SK-N-SH (cell line): ENCODE measurements around the gene MRPL9. TPM values are rescaled to one million over a fixed set of nuclear protein-coding genes. Genes with fewer than 3 reads are reported as not detected.
A peak's percentile ranks its signal among the peaks of the same experiment; 100 is the strongest.

ENCODE experiments used
- CTCF ChIA-PET: fragments of 300-600, 350-600 bp; formaldehyde crosslinking; extraction: SDS; loops from one replicate; lab custom pipeline; 2021; lab: Yijun Ruan, JAX
- POLR2A ChIA-PET: fragments of 350-600 bp; sonication (Branson Sonifier 250); formaldehyde crosslinking; extraction: SDS; loops from one replicate; lab custom pipeline; 2020; ENCODE audit warnings: antibody characterized with exemption, inconsistent platforms; lab: Yijun Ruan, JAX
- DNase-seq: peaks from one replicate; pipeline ENCODE4 v3.0.0; 2012
- H2AFZ ChIP-seq: fragments of 200-600 bp; sonication (generic); 2 replicates; pipeline ENCODE4 v1.8.1; 2016; ENCODE audit warnings: antibody characterized with exemption, mild to moderate bottlenecking, low read depth
- H3F3A ChIP-seq: fragments of 200-600 bp; sonication (generic); replicated peaks from 2 replicates; pipeline ENCODE3; 2016; ENCODE audit warnings: antibody characterized with exemption, mild to moderate bottlenecking; ENCODE audit not compliant: insufficient read depth
- H3K27ac ChIP-seq, 2 experiments: fragments of 200-500 bp in 1 of 2; fragments of 200-600 bp in 1 of 2; sonication (Bioruptor generic) in 1 of 2; sonication (generic), shearing (Covaris generic) in 1 of 2; 2 replicates each; pipeline versions ENCODE4 v1.5.1 to v1.6.1; 2014 to 2016; ENCODE audit warnings: low read depth in 2 of 2, inconsistent platforms in 1 of 2, low read length in 1 of 2, mild to moderate bottlenecking in 1 of 2, mixed read lengths in 1 of 2
- H3K27me3 ChIP-seq: fragments of 200-600 bp; sonication (generic), shearing (Covaris generic); 2 replicates; pipeline ENCODE4 v1.6.1; 2016; ENCODE audit warnings: mixed run types; ENCODE audit not compliant: insufficient read depth
- H3K36me3 ChIP-seq, 2 experiments: fragments of 200-500 bp in 1 of 2; fragments of 200-600 bp in 1 of 2; sonication (Bioruptor generic) in 1 of 2; sonication (generic) in 1 of 2; replicated peaks in 1 of 2; 2 replicates each; pipeline versions ENCODE3 to v1.5.1; 2014 to 2016; ENCODE audit warnings: low read length in 1 of 2, mild to moderate bottlenecking in 1 of 2; ENCODE audit not compliant: insufficient read depth in 2 of 2, control insufficient read depth in 1 of 2
- H3K4me1 ChIP-seq, 2 experiments: fragments of 200-500 bp in 1 of 2; fragments of 200-600 bp in 1 of 2; sonication (Bioruptor generic) in 1 of 2; sonication (generic), shearing (Covaris generic) in 1 of 2; 2 replicates each; pipeline versions ENCODE4 v1.5.1 to v1.6.1; 2014 to 2016; ENCODE audit warnings: low read depth in 1 of 2, low read length in 1 of 2, mixed run types in 1 of 2; ENCODE audit not compliant: insufficient read depth in 2 of 2, control insufficient read depth in 1 of 2
- H3K4me2 ChIP-seq: fragments of 200-600 bp; sonication (generic), shearing (Covaris generic); 2 replicates; pipeline ENCODE4 v1.6.1; 2017; ENCODE audit warnings: mixed run types
- H3K4me3 ChIP-seq, 2 experiments: fragments of 200-500 bp in 1 of 2; fragments of 200-600 bp in 1 of 2; sonication (Bioruptor generic) in 1 of 2; sonication (generic), shearing (Covaris generic) in 1 of 2; 2 replicates each; pipeline versions ENCODE4 v1.5.1 to v1.8.1; 2014 to 2016; ENCODE audit warnings: low read depth in 2 of 2, inconsistent platforms in 1 of 2, low read length in 1 of 2, mild to moderate bottlenecking in 1 of 2, mixed read lengths in 1 of 2, moderate library complexity in 1 of 2
- H3K79me2 ChIP-seq: fragments of 200-600 bp; sonication (generic); 2 replicates; pipeline ENCODE4 v1.8.1; 2017; ENCODE audit warnings: mild to moderate bottlenecking; ENCODE audit not compliant: insufficient read depth
- H3K9ac ChIP-seq: fragments of 200-600 bp; sonication (generic); 2 replicates; pipeline ENCODE4 v1.6.1; 2017; ENCODE audit warnings: mixed run types
- H3K9me2 ChIP-seq: fragments of 200-600 bp; sonication (generic); 2 replicates; pipeline ENCODE4 v1.6.1; 2017; ENCODE audit warnings: mixed run types
- H3K9me3 ChIP-seq: fragments of 200-600 bp; sonication (generic); 2 replicates; pipeline ENCODE4 v1.6.1; 2017; ENCODE audit warnings: mixed run types, mild to moderate bottlenecking, moderate library complexity
- H4K20me1 ChIP-seq: fragments of 200-600 bp; sonication (generic); 2 replicates; pipeline ENCODE4 v1.6.1; 2017; ENCODE audit warnings: mild to moderate bottlenecking, mixed run types; ENCODE audit not compliant: insufficient read depth
- FOSL2 ChIP-seq: IDR thresholded peaks from 2 replicates; pipeline ENCODE4 v1.4.0; 2012; ENCODE audit warnings: low read depth, mild to moderate bottlenecking, moderate library complexity, borderline replicate concordance
- JUND ChIP-seq: IDR thresholded peaks from 2 replicates; pipeline ENCODE4 v1.4.0; 2012
- MAX ChIP-seq: IDR thresholded peaks from 2 replicates; pipeline ENCODE4 v1.4.0; 2012; ENCODE audit warnings: low read depth
- MEF2A ChIP-seq: IDR thresholded peaks from 2 replicates; pipeline ENCODE4 v1.4.0; 2012; ENCODE audit warnings: low read depth, borderline replicate concordance
- NRF1 ChIP-seq: IDR thresholded peaks from 2 replicates; pipeline ENCODE4 v1.6.1; 2012; ENCODE audit warnings: low read depth, mild to moderate bottlenecking, low read length
- RAD21 ChIP-seq: IDR thresholded peaks from 2 replicates; pipeline ENCODE4 v1.6.1; 2012; ENCODE audit warnings: mild to moderate bottlenecking, low read length
- WGBS: methylation state at CpG from one replicate; pipeline ENCODE4 v1.1.6; 2017; ENCODE audit warnings: low lambda C conversion rate; 5-methylcytosine and 5-hydroxymethylcytosine counted together
- polyA plus RNA-seq, 3 experiments: library from polyadenylated mRNA; depleted of rRNA; stranded (reverse); fragments of >200 nt; gene quantifications; 2 replicates each; pipeline ENCODE4 v1.2.3, GENCODE V29; 2012
- TF ChIP-seq, protein P1 (sequence below): IDR thresholded peaks from 2 replicates; pipeline ENCODE4 v1.6.1; 2012; ENCODE audit warnings: mild to moderate bottlenecking, low read depth, low read length, moderate library complexity

MRPL9 gene
- polyA plus RNA-seq, 1 of the 3 experiments (the other 2 are of a cell fraction) = 76.2 TPM

DNA sequence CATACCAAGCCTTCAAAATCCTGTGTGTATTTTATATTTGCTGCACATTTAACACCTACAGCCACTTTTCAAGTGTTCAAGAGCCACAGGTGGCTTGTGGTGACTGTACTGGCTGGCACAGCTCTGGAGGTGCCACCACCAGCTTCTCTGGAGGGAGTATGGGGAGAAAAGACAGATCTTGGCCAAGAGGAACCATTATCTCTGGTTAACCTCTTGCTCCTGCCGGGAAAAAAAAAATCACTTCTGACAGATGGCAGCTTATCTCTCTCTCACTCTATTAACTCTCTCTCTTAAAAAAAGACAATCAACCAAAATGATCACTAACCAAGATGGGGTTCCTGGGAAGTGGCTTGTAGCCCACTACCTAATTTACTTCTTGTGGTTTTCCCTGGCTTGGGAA is 43.2 kb downstream of the MRPL9 start:
- Histone ChIP-seq H3F3A (no peaks in the 10 kb centered on the region), H3K4me3 (no peak overlapping the region)
- POLR2A ChIA-PET = interaction anchor here (0.7 kb wide), 1 partner anchor 9 kb away, joined by 4 read pairs; no protein-coding TSS in a partner anchor
- DNase-seq = no peak
- TF ChIP-seq MEF2A = no peak
- TF ChIP-seq, protein P1, sequence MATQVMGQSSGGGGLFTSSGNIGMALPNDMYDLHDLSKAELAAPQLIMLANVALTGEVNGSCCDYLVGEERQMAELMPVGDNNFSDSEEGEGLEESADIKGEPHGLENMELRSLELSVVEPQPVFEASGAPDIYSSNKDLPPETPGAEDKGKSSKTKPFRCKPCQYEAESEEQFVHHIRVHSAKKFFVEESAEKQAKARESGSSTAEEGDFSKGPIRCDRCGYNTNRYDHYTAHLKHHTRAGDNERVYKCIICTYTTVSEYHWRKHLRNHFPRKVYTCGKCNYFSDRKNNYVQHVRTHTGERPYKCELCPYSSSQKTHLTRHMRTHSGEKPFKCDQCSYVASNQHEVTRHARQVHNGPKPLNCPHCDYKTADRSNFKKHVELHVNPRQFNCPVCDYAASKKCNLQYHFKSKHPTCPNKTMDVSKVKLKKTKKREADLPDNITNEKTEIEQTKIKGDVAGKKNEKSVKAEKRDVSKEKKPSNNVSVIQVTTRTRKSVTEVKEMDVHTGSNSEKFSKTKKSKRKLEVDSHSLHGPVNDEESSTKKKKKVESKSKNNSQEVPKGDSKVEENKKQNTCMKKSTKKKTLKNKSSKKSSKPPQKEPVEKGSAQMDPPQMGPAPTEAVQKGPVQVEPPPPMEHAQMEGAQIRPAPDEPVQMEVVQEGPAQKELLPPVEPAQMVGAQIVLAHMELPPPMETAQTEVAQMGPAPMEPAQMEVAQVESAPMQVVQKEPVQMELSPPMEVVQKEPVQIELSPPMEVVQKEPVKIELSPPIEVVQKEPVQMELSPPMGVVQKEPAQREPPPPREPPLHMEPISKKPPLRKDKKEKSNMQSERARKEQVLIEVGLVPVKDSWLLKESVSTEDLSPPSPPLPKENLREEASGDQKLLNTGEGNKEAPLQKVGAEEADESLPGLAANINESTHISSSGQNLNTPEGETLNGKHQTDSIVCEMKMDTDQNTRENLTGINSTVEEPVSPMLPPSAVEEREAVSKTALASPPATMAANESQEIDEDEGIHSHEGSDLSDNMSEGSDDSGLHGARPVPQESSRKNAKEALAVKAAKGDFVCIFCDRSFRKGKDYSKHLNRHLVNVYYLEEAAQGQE = no peak
- TF ChIP-seq JUND = no peak
- no peak for TF ChIP-seq RAD21
- TF ChIP-seq MAX = no peak
- TF ChIP-seq, all 33 proteins: peak for 0
- Histone ChIP-seq H3K9ac (no peak overlapping the region), H3K4me1 (peaks cover 0 to 36% of the 10 kb centered on the region in 2 experiments; a peak in 3 of 4 replicates), H3K36me3 (no peaks in the 10 kb centered on the region), H3K27me3 (peaks cover 32% of the 10 kb centered on the region), H3K9me3 (no peaks in the 10 kb centered on the region), H2AFZ (no peak overlapping the region), H3K79me2 (no peaks in the 10 kb centered on the region), H3K4me2 (peak overlapping the region; percentile 83; the same call in 1 of the 2 replicates), H3K27ac (peak overlapping the region in 1 of 2 experiments; percentile 44; a peak in 2 of 4 replicates), H4K20me1 (no peaks in the 10 kb centered on the region), H3K9me2 (no peaks in the 10 kb centered on the region)
- CTCF ChIA-PET = interaction anchor here (1.0 to 1.7 kb wide), 4 partner anchors 8 to 117 kb away, joined by 3 to 13 read pairs (median 3); no protein-coding TSS in a partner anchor
- 5% methylated on average over 1 of the region's 1 CpG for WGBS

- no peaks in the 10 kb centered on the region for H3K36me3 ChIP-seq
- no peaks in the 10 kb centered on the region for H3F3A ChIP-seq
- TF ChIP-seq NRF1 = no peak
- TF ChIP-seq FOSL2 = no peak
- H2AFZ ChIP-seq = no peak overlapping the region
- H3K4me3 ChIP-seq = no peak overlapping the region
- H3K27ac ChIP-seq = no peak overlapping the region
- peaks cover 0 to 50% of the 10 kb centered on the region in 2 experiments; a peak in 3 of 4 replicates for H3K4me1 ChIP-seq
- POLR2A ChIA-PET = no interaction called here
- CTCF ChIA-PET = interaction anchor here (0.7 to 7.1 kb wide), 5 partner anchors 15 to 121 kb away, joined by 3 to 64 read pairs (median 3); partner anchors contain the start of gene C2CD4D
- no peak overlapping the region for H3K4me2 ChIP-seq
- no peak for DNase-seq
- WGBS = 63% methylated on average over 4 of the region's 4 CpGs
- no peaks in the 10 kb centered on the region for H3K79me2 ChIP-seq
- H3K9me3 ChIP-seq = no peaks in the 10 kb centered on the region
- no peaks in the 10 kb centered on the region for H4K20me1 ChIP-seq
- peaks cover 34% of the 10 kb centered on the region for H3K27me3 ChIP-seq
- no peaks in the 10 kb centered on the region for H3K9me2 ChIP-seq
- no peak overlapping the region for H3K9ac ChIP-seq
Measured at GRCh38 chr1:151718666-151719065, 44.6 kb downstream of the MRPL9 start.
